PC-9 (cell line): ENCODE data around the gene ERGIC1. TPM values are rescaled to one million over a fixed set of nuclear protein-coding genes. Genes with fewer than 3 reads are reported as not detected.

Source experiments
- BruUV-seq: library from RNA; stranded (reverse); fragments of 400-500 nt; replicated peaks from 2 replicates; lab custom pipeline; 2021; lab: Mats Ljungman, UMichigan
- CTCF ChIA-PET: fragments of 300-600 bp; sonication (Branson Sonifier 250); formaldehyde crosslinking; loops from one replicate; lab custom pipeline; 2022; ENCODE audit warnings: antibody characterized with exemption; lab: Charles Lee
- POLR2A ChIA-PET: fragments of 300-600 bp; sonication (Branson Sonifier 250); formaldehyde crosslinking; loops from one replicate; lab custom pipeline; 2022; ENCODE audit warnings: antibody characterized with exemption; ENCODE audit not compliant: unreplicated experiment; lab: Charles Lee
- DNase-seq, 2 experiments: peaks; one replicate each; pipeline versions ENCODE4 v3.0.0 to v3.0.0-alpha.2; 2015 to 2022; ENCODE audit warnings: mixed read lengths in 1 of 2
- H2AFZ ChIP-seq: fragments of 200-600 bp; sonication (generic); 2 replicates; pipeline ENCODE4 v1.8.1; 2017; ENCODE audit warnings: antibody characterized with exemption
- H3F3A ChIP-seq: fragments of 200-600 bp; sonication (generic); 2 replicates; pipeline ENCODE4 v1.8.1; 2017; ENCODE audit warnings: antibody characterized with exemption, mild to moderate bottlenecking, low read depth; ENCODE audit not compliant: insufficient read depth
- H3K27ac ChIP-seq: fragments of 200-600 bp; sonication (generic); 2 replicates; pipeline ENCODE4 v1.6.1; 2016; ENCODE audit warnings: mixed run types
- H3K27me3 ChIP-seq: fragments of 200-600 bp; sonication (generic); 2 replicates; pipeline ENCODE4 v1.6.1; 2016; ENCODE audit warnings: low read depth, mixed run types; ENCODE audit not compliant: insufficient read depth
- H3K36me3 ChIP-seq: fragments of 200-600 bp; sonication (generic); 2 replicates; pipeline ENCODE4 v1.6.1; 2016; ENCODE audit warnings: low read depth, mixed run types
- H3K4me1 ChIP-seq: fragments of 200-600 bp; sonication (generic); replicated peaks from 2 replicates; pipeline ENCODE4 v1.6.1; 2016; ENCODE audit warnings: mixed run types; ENCODE audit not compliant: insufficient read depth
- H3K4me2 ChIP-seq: fragments of 200-600 bp; sonication (generic); 2 replicates; pipeline ENCODE4 v1.6.1; 2017; ENCODE audit warnings: mixed run types
- H3K4me3 ChIP-seq: fragments of 200-600 bp; sonication (generic); 2 replicates; pipeline ENCODE4 v1.6.1; 2016; ENCODE audit warnings: mixed run types
- H3K79me2 ChIP-seq: fragments of 200-600 bp; sonication (generic); 2 replicates; pipeline ENCODE4 v1.6.1; 2017; ENCODE audit warnings: low read depth, mixed run types
- H3K9me2 ChIP-seq: fragments of 200-600 bp; sonication (generic); 2 replicates; pipeline ENCODE4 v1.8.1; 2017; ENCODE audit warnings: mild to moderate bottlenecking; ENCODE audit not compliant: insufficient read depth
- H3K9me3 ChIP-seq: fragments of 200-600 bp; sonication (generic); 2 replicates; pipeline ENCODE4 v1.8.1; 2016; ENCODE audit warnings: low read depth; ENCODE audit not compliant: insufficient read depth
- H4K20me1 ChIP-seq: fragments of 200-600 bp; sonication (generic); 2 replicates; pipeline ENCODE4 v1.8.1; 2017; ENCODE audit not compliant: insufficient read depth
- EZH2 ChIP-seq: fragments of 200-600 bp; sonication (generic); IDR thresholded peaks from 2 replicates; pipeline ENCODE4 v1.8.0; 2017; ENCODE audit warnings: antibody characterized with exemption, low read depth
- intact Hi-C: fragments of 100-400 bp; cut with micrococcal nuclease; formaldehyde crosslinking; loops from one replicate; pipeline ENCODE4 v1.10.0; 2022; ENCODE audit not compliant: unreplicated experiment
- total RNA-seq: library from RNA; stranded (reverse); gene quantifications from 2 replicates; pipeline ENCODE4 v1.2.3, GENCODE V29; 2021
- TF ChIP-seq, protein P1 (sequence below): fragments of 200-600 bp; sonication (generic); conservative IDR thresholded peaks from 2 replicates; pipeline ENCODE4 v1.6.1; 2017; ENCODE audit warnings: mixed run types, antibody characterized with exemption, mild to moderate bottlenecking, moderate library complexity

The ERGIC1 gene
- total RNA-seq, 1 experiment from 2014 or later, result 159 TPM

DNA sequence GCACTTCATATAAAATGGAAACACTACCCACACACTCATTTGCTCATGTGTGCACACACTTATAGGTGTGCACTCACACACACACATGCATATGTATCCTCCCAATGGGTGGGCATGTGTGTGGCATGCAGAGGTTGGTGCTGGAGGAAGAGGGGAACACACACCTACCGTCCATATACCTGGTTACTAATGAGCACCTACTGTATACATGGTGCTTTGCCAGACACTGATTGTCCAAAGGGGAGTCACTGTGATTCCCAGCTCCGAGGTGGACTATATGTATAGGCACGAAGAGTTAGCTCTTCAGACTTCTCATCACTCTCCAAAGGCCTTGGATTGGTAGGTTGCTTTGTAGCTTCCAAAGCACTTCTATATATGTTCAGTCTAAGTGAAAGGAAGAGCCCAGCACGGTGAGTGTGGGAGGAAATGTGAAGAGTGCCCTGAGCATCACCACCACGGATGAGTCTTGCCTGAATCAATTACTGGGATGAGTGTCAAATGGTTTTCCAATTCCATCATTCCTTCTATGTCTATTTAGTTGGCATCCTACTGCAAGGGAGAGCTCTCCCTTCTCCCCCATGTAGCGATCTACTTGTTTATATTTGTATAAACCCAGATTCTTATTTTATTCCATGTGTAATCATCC, 12.6 kb upstream of the ERGIC1 start:
- CTCF ChIA-PET, result no interaction called here
- Histone ChIP-seq H3K27me3 (no peaks in the 10 kb centered on the region), H3K36me3 (no peaks in the 10 kb centered on the region), H2AFZ (no peak overlapping the region), H3K4me2 (no peak overlapping the region), H3K9me2 (no peaks in the 10 kb centered on the region), H3F3A (0 out of 2 replicates have a peak, but pooled peaks cover 3% of the 10 kb centered on the region), H3K27ac (no peak overlapping the region), H3K4me3 (no peak overlapping the region), H3K79me2 (no peaks in the 10 kb centered on the region), H3K4me1 (no peaks in the 10 kb centered on the region), H3K9me3 (0 out of 2 replicates have a peak, but pooled peaks cover 6% of the 10 kb centered on the region), H4K20me1 (no peaks in the 10 kb centered on the region)
- no TSS peak for BruUV-seq
- intact Hi-C loops, result no loop called here
- POLR2A ChIA-PET, result no interaction called here
- no peak for DNase-seq
- TF ChIP-seq EZH2, result no peak
- TF ChIP-seq, protein P1, sequence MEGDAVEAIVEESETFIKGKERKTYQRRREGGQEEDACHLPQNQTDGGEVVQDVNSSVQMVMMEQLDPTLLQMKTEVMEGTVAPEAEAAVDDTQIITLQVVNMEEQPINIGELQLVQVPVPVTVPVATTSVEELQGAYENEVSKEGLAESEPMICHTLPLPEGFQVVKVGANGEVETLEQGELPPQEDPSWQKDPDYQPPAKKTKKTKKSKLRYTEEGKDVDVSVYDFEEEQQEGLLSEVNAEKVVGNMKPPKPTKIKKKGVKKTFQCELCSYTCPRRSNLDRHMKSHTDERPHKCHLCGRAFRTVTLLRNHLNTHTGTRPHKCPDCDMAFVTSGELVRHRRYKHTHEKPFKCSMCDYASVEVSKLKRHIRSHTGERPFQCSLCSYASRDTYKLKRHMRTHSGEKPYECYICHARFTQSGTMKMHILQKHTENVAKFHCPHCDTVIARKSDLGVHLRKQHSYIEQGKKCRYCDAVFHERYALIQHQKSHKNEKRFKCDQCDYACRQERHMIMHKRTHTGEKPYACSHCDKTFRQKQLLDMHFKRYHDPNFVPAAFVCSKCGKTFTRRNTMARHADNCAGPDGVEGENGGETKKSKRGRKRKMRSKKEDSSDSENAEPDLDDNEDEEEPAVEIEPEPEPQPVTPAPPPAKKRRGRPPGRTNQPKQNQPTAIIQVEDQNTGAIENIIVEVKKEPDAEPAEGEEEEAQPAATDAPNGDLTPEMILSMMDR, result no peak

DNA sequence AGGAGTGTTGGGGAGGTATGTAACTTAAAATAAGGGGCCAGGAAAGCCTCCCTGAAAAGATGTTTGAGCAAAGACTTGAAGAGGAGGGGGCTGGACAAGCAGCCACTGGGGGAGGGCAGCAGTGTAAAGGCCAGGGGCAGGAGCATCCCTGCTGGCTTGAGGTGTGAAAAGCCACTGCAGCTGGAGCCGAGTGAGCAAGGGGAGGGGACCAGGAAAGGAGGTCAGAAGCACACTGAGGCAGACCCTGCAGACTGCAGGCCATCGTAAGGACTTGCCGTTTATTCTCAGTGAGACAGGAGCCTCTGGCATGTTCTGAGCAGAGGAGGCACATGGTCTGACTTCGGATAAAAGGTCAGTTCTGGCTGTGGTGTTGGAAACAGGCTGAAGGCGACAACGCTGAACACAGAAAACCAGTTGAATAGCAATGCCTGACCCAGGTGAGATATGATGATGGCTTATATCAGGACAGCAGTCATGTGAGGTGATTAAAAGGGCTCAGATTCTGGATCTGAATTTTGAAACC, 10.2 kb upstream of the ERGIC1 start:
- Histone ChIP-seq H3K27ac (no peak overlapping the region), H2AFZ (no peak overlapping the region), H3K4me2 (no peak overlapping the region), H3K27me3 (no peaks in the 10 kb centered on the region), H3K4me1 (0 out of 2 replicates have a peak, but pooled peaks cover 1% of the 10 kb centered on the region), H3K36me3 (no peaks in the 10 kb centered on the region), H3K9me2 (no peaks in the 10 kb centered on the region), H3K79me2 (no peaks in the 10 kb centered on the region), H3K9me3 (0 out of 2 replicates have a peak, but pooled peaks cover 6% of the 10 kb centered on the region), H3F3A (no peaks in the 10 kb centered on the region), H4K20me1 (no peaks in the 10 kb centered on the region), H3K4me3 (no peak overlapping the region)
- TF ChIP-seq EZH2, result no peak
- BruUV-seq, result no TSS peak
- POLR2A ChIA-PET, result no interaction called here
- CTCF ChIA-PET, result no interaction called here
- no peak for DNase-seq
- intact Hi-C loops, result no loop called here

DNA sequence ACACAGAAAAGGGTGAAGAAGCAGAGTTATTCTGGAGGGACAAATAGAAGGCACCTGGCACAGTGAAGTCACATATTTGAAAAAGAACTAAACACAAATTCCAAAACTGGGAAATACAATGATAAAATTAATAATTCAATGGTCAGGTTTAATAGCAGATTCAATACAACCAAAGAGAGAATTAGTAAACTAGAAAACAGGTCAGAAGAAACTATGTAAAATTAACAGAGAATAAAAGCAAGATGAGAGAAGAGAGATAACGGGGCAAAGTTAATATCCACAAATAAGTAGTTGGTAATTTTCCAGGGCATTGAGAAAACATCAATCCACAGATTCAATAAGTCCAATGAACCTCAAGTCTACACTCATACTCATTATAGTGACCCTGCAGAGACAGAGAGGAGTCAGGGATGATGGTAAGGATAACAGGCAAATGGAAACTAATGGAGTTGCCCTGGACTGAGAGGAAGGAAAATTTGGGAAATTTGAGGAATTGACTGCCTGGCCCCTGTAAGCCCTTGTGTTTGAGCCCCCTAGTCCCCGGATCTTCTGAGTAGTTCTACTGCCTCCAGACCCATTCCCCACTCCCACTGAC, 8.3 kb upstream of the ERGIC1 start:
- 0 out of 2 replicates have a peak, but pooled peaks cover 6% of the 10 kb centered on the region for H3K9me3 ChIP-seq
- H2AFZ ChIP-seq, result no peak overlapping the region
- no peaks in the 10 kb centered on the region for H3K36me3 ChIP-seq
- no peaks in the 10 kb centered on the region for H3K79me2 ChIP-seq
- H3K9me2 ChIP-seq, result no peaks in the 10 kb centered on the region
- H3K27ac ChIP-seq, result no peak overlapping the region
- H3K4me1 ChIP-seq, result 0 out of 2 replicates have a peak, but pooled peaks cover 5% of the 10 kb centered on the region
- no peaks in the 10 kb centered on the region for H3K27me3 ChIP-seq
- H4K20me1 ChIP-seq, result no peaks in the 10 kb centered on the region
- TF ChIP-seq, protein P1, result no peak
- TF ChIP-seq EZH2, result no peak
- H3K4me3 ChIP-seq, result no peak overlapping the region
- H3F3A ChIP-seq, result no peaks in the 10 kb centered on the region
- ChIA-PET POLR2A (no interaction called here), CTCF (interaction anchor here (1.2 kb wide), 1 partner anchor 14 kb away, joined by 3 read pairs; no protein-coding TSS in a partner anchor)
- no peak for DNase-seq
- no TSS peak for BruUV-seq
- intact Hi-C loops, result no loop called here
- no peak overlapping the region for H3K4me2 ChIP-seq
